Body of pancreas (tissue), 4 donors: ENCODE results near the gene MC1R. TPM values are rescaled to one million over a fixed set of nuclear protein-coding genes. Genes with fewer than 3 reads are reported as not detected.
"Not testable (repeated sequence)": the region's sequence is repeated elsewhere in the genome, so short reads cannot be mapped to it uniquely, and the experiment has no call there.

ENCODE experiments used
- ATAC-seq: fragments of 150-250 bp; one replicate; pipeline ENCODE4 v1.9.1; 2016
- DNase-seq, 4 donors: peaks; one replicate each; pipeline ENCODE4 v3.0.0-alpha.2; 2019
- H3K27ac ChIP-seq, 4 donors: fragments of 200-600 bp; sonication (generic); 1 replicate in 3 of 4; 2 replicates in 1 of 4; pipeline versions ENCODE4 v1.5.1 to v1.6.1; 2016 to 2019; ENCODE audit warnings: mild to moderate bottlenecking in 1 of 4, mixed read lengths in 1 of 4, moderate library complexity in 1 of 4
- H3K27me3 ChIP-seq, 2 donors: fragments of 200-600 bp; sonication (generic); one replicate each; pipeline ENCODE4 v1.6.0; 2016; ENCODE audit warnings: mild to moderate bottlenecking in 1 of 2
- H3K36me3 ChIP-seq, 2 donors: fragments of 200-600 bp; sonication (generic); replicated peaks in 1 of 2; 2 replicates each; pipeline ENCODE4 v1.5.1; 2016; ENCODE audit warnings: low read depth in 2 of 2; ENCODE audit not compliant: insufficient read depth in 1 of 2
- H3K4me1 ChIP-seq: fragments of 200-600 bp; sonication (generic); one replicate; pipeline ENCODE4 v1.6.0; 2016
- H3K4me3 ChIP-seq, 2 donors: fragments of 200-600 bp; sonication (generic); 1 replicate in 1 of 2; 2 replicates in 1 of 2; pipeline ENCODE4 v1.5.1; 2016 to 2019
- H3K9me3 ChIP-seq, 3 donors: fragments of 200-600 bp; sonication (generic); 1 replicate in 2 of 3; 2 replicates in 1 of 3; pipeline ENCODE4 v1.5.1; 2016
- POLR2A ChIP-seq, 3 donors: fragments of 450-650 bp; IDR thresholded peaks; one replicate each; pipeline ENCODE4 v1.6.1; 2016; ENCODE audit warnings: antibody characterized with exemption in 3 of 3, mild to moderate bottlenecking in 2 of 3
- WGBS, 2 donors: methylation state at CpG; one replicate each; pipeline ENCODE4 v1.1.5; 2017; 5-methylcytosine and 5-hydroxymethylcytosine counted together
- intact Hi-C: fragments of 100-400 bp; cut with DNase I; formaldehyde crosslinking; loops from one replicate; pipeline ENCODE4 v1.15.1; 2023
- total RNA-seq, 2 donors: library from RNA; depleted of rRNA; stranded (reverse); fragments of >200 nt; gene quantifications; one replicate each; pipeline ENCODE4 v1.1.0, GENCODE V29; 2016
- TF ChIP-seq, protein P1 (sequence below), 7 experiments: fragments of 450-650 bp in 4 of 7; fragments of 200-600 bp in 3 of 7; sonication (generic) in 3 of 7; IDR thresholded peaks; one replicate each; pipeline ENCODE4 v1.5.1; 2016 to 2019; ENCODE audit warnings: antibody characterized with exemption in 7 of 7

The MC1R gene
- total RNA-seq, 2 donors from 2014 or later = 3.6 TPM

- intact Hi-C loops = no loop called here
- DNase-seq = peak; percentile 81 to 86 (median 84)
Observed at GRCh38 chr16:89873109-89873971, 45.3 kb upstream of the MC1R start, which contains the start of gene TCF25. Gene TCF25, plus strand, starts transcription at chr16:89873592. Its CDS starts 76 bp downstream, at chr16:89873668.

DNA sequence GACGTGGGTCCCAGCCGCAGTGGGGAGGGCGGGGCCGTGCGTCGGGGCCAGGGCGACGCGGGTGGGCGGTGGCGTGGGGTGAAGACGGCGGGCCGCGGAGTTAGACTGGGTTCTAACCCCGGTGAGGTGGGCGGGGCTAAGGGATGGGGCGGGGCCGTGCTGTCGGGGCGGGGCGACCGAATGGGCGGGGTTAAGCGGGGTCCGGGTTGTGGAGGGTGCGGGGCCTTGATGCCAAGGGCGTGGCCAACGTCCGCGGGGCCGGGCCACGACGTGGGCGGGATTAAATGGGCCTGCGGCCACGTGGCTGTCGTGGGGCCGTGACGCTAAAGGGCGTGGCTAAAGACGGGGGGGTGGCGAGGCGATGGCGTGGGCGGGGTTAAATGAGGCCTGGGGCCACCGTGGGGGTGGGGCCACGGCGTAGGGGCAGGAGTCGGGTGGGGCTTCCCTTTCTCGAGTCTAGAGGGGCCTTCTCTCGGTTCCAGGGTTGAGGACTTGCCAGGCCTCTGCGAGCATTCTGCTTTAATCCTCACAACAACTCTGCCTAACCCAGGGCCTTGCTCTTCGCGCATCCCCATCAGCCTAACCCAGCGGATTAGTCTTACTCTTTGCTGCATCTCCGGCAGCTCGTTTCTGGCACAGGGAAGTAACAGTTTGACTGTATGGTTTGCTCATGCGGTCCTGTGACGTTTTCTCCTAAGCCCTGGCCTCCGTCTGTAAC, 44.5 kb upstream of the MC1R start:
- Histone ChIP-seq H3K36me3 (peaks cover 0 to 5% of the 10 kb centered on the region in 2 donors), H3K9me3 (no peaks in the 10 kb centered on the region), H3K4me3 (peak overlapping the region; percentile 59 to 64), H3K27ac (peak overlapping the region; percentile 97 to 100 (median 98)), H3K27me3 (no peaks in the 10 kb centered on the region), H3K4me1 (peaks cover 16% of the 10 kb centered on the region)
- DNase-seq (peak; percentile 94 to 95 (median 94)), ATAC-seq (peak; percentile 85)
- intact Hi-C loops = no loop called here
- TF ChIP-seq POLR2A (IDR thresholded peaks at IDR 0.05) = no peak
- TF ChIP-seq, protein P1, sequence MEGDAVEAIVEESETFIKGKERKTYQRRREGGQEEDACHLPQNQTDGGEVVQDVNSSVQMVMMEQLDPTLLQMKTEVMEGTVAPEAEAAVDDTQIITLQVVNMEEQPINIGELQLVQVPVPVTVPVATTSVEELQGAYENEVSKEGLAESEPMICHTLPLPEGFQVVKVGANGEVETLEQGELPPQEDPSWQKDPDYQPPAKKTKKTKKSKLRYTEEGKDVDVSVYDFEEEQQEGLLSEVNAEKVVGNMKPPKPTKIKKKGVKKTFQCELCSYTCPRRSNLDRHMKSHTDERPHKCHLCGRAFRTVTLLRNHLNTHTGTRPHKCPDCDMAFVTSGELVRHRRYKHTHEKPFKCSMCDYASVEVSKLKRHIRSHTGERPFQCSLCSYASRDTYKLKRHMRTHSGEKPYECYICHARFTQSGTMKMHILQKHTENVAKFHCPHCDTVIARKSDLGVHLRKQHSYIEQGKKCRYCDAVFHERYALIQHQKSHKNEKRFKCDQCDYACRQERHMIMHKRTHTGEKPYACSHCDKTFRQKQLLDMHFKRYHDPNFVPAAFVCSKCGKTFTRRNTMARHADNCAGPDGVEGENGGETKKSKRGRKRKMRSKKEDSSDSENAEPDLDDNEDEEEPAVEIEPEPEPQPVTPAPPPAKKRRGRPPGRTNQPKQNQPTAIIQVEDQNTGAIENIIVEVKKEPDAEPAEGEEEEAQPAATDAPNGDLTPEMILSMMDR (IDR thresholded peaks at IDR 0.05) = no peak
- WGBS, 2 donors = 7 to 10% methylated on average over 46 to 48 of the region's 61 CpGs

More at GRCh38 chr16:89873109-89873971, 45.3 kb upstream of the MC1R start, which contains the start of gene TCF25:
- Histone ChIP-seq H3K4me3 (peak within 1 kb of the TSS; percentile 59 to 64), H3K9me3 (no peaks in the 10 kb centered on the region), H3K27me3 (no peaks in the 10 kb centered on the region), H3K4me1 (peaks cover 16% of the 10 kb centered on the region), H3K36me3 (no peaks in the 10 kb centered on the region), H3K27ac (peak within 1 kb of the TSS; percentile 97 to 100 (median 98))
- ATAC-seq = peak; percentile 82
- WGBS, 2 donors = 0% methylated on average over 89 of the region's 104 CpGs; no CpG with 5 or more reads in 1 of the 2 donors
- TF ChIP-seq, protein P1 (IDR thresholded peaks at IDR 0.05) = no peak
- TF ChIP-seq POLR2A (IDR thresholded peaks at IDR 0.05) = peak; percentile 59 to 90 (median 80)

DNA sequence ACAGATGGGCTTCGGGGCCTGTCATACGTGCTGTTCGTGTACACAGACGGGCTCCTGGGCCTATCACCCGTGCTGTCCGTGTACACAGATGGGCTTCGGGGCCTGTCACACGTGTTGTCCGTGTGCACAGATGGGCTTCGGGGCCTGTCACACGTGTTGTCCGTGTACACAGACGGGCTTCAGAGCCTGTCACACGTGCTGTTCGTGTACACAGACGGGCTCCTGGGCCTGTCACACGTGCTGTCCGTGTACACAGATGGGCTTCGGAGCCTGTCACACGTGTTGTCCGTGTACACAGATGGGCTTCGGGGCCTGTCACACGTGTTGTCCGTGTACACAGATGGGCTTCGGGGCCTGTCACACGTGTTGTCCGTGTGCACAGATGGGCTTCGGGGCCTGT, 39.5 kb upstream of the MC1R start:
- peaks cover 10 to 17% of the 10 kb centered on the region in 2 donors for H3K36me3 ChIP-seq
- H3K27ac ChIP-seq, intact Hi-C loops, H3K9me3 ChIP-seq, H3K4me1 ChIP-seq, H3K4me3 ChIP-seq, DNase-seq, H3K27me3 ChIP-seq, ATAC-seq: not testable (repeated sequence)
- WGBS, 2 donors = 94% methylated on average over 27 of the region's 28 CpGs; no CpG with 5 or more reads in 1 of the 2 donors

GRCh38 chr16:89880477-89881367, 37.9 kb upstream of the MC1R start:
- Histone ChIP-seq H3K27me3 (no peaks in the 10 kb centered on the region), H3K4me3 (no peak overlapping the region), H3K9me3 (no peaks in the 10 kb centered on the region), H3K4me1 (no peaks in the 10 kb centered on the region), H3K27ac (no peak overlapping the region), H3K36me3 (peaks cover 18 to 29% of the 10 kb centered on the region in 2 donors)
- intact Hi-C loops = no loop called here
- WGBS, 2 donors = 87 to 90% methylated on average over 18 of the region's 18 CpGs
- ATAC-seq (no peak), DNase-seq (no peak)
- TF ChIP-seq POLR2A (IDR thresholded peaks at IDR 0.05) = no peak
- TF ChIP-seq, protein P1 (IDR thresholded peaks at IDR 0.05) = no peak
